RWPE2 (cell line): Measurements from ENCODE around the gene TFR2.

Experiments used
- ATAC-seq: fragments of 200-7000 bp; cut with Tn5 transposase; 3 replicates; pipeline ENCODE4 v1.9.1; 2021; ENCODE audit warnings: low read depth
- DNase-seq: peaks from one replicate; pipeline ENCODE4 v3.0.0-alpha.2; 2020; ENCODE audit warnings: low spot score
- H3K27ac ChIP-seq: fragments of 450-650 bp; 2 replicates; pipeline ENCODE4 v1.5.1; 2017; ENCODE audit warnings: mild to moderate bottlenecking; ENCODE audit not compliant: poor library complexity, severe bottlenecking
- H3K27me3 ChIP-seq: fragments of 250-450 bp; sonication (Bioruptor Pico); 2 replicates; pipeline ENCODE4 v1.5.1; 2021; ENCODE audit warnings: mild to moderate bottlenecking, moderate library complexity; ENCODE audit not compliant: insufficient read depth, poor library complexity, severe bottlenecking
- H3K36me3 ChIP-seq: fragments of 250-450 bp; sonication (Bioruptor Pico); 2 replicates; pipeline ENCODE4 v1.5.1; 2020; ENCODE audit warnings: low read depth, mild to moderate bottlenecking, moderate library complexity
- H3K4me1 ChIP-seq: fragments of 250-450 bp; sonication (Bioruptor Pico); 2 replicates; pipeline ENCODE4 v1.5.1; 2021; ENCODE audit warnings: mild to moderate bottlenecking, moderate library complexity; ENCODE audit not compliant: insufficient read depth, poor library complexity, severe bottlenecking
- H3K4me3 ChIP-seq: fragments of 250-450 bp; sonication (Bioruptor Pico); 2 replicates; pipeline ENCODE4 v1.5.1; 2021; ENCODE audit warnings: mild to moderate bottlenecking, moderate library complexity; ENCODE audit not compliant: severe bottlenecking
- H3K9me3 ChIP-seq: fragments of 250-450 bp; sonication (Bioruptor Pico); 2 replicates; pipeline ENCODE4 v1.5.1; 2021; ENCODE audit warnings: mild to moderate bottlenecking, moderate library complexity; ENCODE audit not compliant: severe bottlenecking
- CTCF ChIP-seq: fragments of 450-650 bp; IDR thresholded peaks from one replicate; pipeline ENCODE4 v1.5.1; 2017; ENCODE audit warnings: mild to moderate bottlenecking, moderate library complexity; ENCODE audit not compliant: poor library complexity, severe bottlenecking

Gene TFR2

GRCh38 chr7:100603726-100604027 lies 37.7 kb downstream of the TFR2 start:
- no peaks in the 10 kb centered on the region for H3K4me1 ChIP-seq
- H3K4me3 ChIP-seq = peak overlapping the region; percentile 52
- H3K36me3 ChIP-seq = no peaks in the 10 kb centered on the region
- TF ChIP-seq CTCF = no peak
- no peaks in the 10 kb centered on the region for H3K9me3 ChIP-seq
- peak overlapping the region; percentile 22 for H3K27ac ChIP-seq
- no peaks in the 10 kb centered on the region for H3K27me3 ChIP-seq
- DNase-seq (no peak), ATAC-seq (no peak)

- Histone ChIP-seq H3K4me1 (no peaks in the 10 kb centered on the region), H3K36me3 (no peaks in the 10 kb centered on the region), H3K4me3 (no peak overlapping the region), H3K27me3 (no peaks in the 10 kb centered on the region), H3K9me3 (no peaks in the 10 kb centered on the region), H3K27ac (peak overlapping the region; percentile 22)
- DNase-seq (no peak), ATAC-seq (no peak)
- TF ChIP-seq CTCF = no peak
Observed at GRCh38 chr7:100602889-100603725, 38.2 kb downstream of the TFR2 start.

GRCh38 chr7:100600730-100601038 lies 40.7 kb downstream of the TFR2 start:
- H3K36me3 ChIP-seq = no peaks in the 10 kb centered on the region
- DNase-seq (no peak), ATAC-seq (no peak)
- no peaks in the 10 kb centered on the region for H3K27me3 ChIP-seq
- no peaks in the 10 kb centered on the region for H3K4me1 ChIP-seq
- no peaks in the 10 kb centered on the region for H3K9me3 ChIP-seq
- no peak overlapping the region for H3K4me3 ChIP-seq
- TF ChIP-seq CTCF = no peak
- no peak overlapping the region for H3K27ac ChIP-seq

- H3K27me3 ChIP-seq = no peaks in the 10 kb centered on the region
- no peak for TF ChIP-seq CTCF
- H3K36me3 ChIP-seq = no peaks in the 10 kb centered on the region
- H3K4me3 ChIP-seq = no peak overlapping the region
- no peaks in the 10 kb centered on the region for H3K4me1 ChIP-seq
- no peak for ATAC-seq
- no peaks in the 10 kb centered on the region for H3K9me3 ChIP-seq
- no peak overlapping the region for H3K27ac ChIP-seq
- DNase-seq = no peak
Observed at GRCh38 chr7:100599911-100600729, 41.2 kb downstream of the TFR2 start.

GRCh38 chr7:100598425-100598824 lies 42.9 kb downstream of the TFR2 start:
- Histone ChIP-seq H3K4me3 (no peak overlapping the region), H3K4me1 (no peaks in the 10 kb centered on the region), H3K9me3 (no peaks in the 10 kb centered on the region), H3K27ac (no peak overlapping the region), H3K27me3 (no peaks in the 10 kb centered on the region), H3K36me3 (no peaks in the 10 kb centered on the region)
- no peak for TF ChIP-seq CTCF
- ATAC-seq (no peak), DNase-seq (no peak)
